ENCODE measurements around the gene FIG4. TPM values are rescaled to one million over a fixed set of nuclear protein-coding genes. Genes with fewer than 3 reads are reported as not detected.
"Not testable (repeated sequence)": the region's sequence is repeated elsewhere in the genome, so short reads cannot be mapped to it uniquely, and the experiment has no call there.

Gene FIG4
- total RNA-seq, 1 donor = 23.3 TPM

- no peak for TF ChIP-seq CTCF (IDR thresholded peaks at IDR 0.05; ENCODE audit: insufficient read depth, low read depth, low read length)
- H3K4me3 ChIP-seq (ENCODE audit: low read depth, low read length) = no peak overlapping the region
- no peak for DNase-seq (ENCODE audit: low read depth)
Measured at GRCh38 chr6:109816452-109817374, 125.6 kb downstream of the FIG4 start.

- no peak for TF ChIP-seq CTCF (IDR thresholded peaks at IDR 0.05; ENCODE audit: insufficient read depth, low read depth, low read length)
- DNase-seq (ENCODE audit: low read depth) = no peak
- no peak overlapping the region for H3K4me3 ChIP-seq (ENCODE audit: low read depth, low read length)
Measured at GRCh38 chr6:109820706-109821350, 129.7 kb downstream of the FIG4 start.

GRCh38 chr6:109821428-109821827 is 130.3 kb downstream of the FIG4 start:
- H3K4me3 ChIP-seq (ENCODE audit: low read depth, low read length) = no peak overlapping the region

GRCh38 chr6:109824105-109824504 is 133.0 kb downstream of the FIG4 start:
- no peak overlapping the region for H3K4me3 ChIP-seq (ENCODE audit: low read depth, low read length)
- no peak for TF ChIP-seq CTCF (IDR thresholded peaks at IDR 0.05; ENCODE audit: insufficient read depth, low read depth, low read length)
- DNase-seq (ENCODE audit: low read depth) = no peak

More at GRCh38 chr6:109821428-109821827, 130.3 kb downstream of the FIG4 start:
- no peak for TF ChIP-seq CTCF (IDR thresholded peaks at IDR 0.05; ENCODE audit: insufficient read depth, low read depth, low read length)
- DNase-seq (ENCODE audit: low read depth) = no peak

- TF ChIP-seq CTCF (IDR thresholded peaks at IDR 0.05; ENCODE audit: insufficient read depth, low read depth, low read length) = no peak
- no peak overlapping the region for H3K4me3 ChIP-seq (ENCODE audit: low read depth, low read length)
- DNase-seq (ENCODE audit: low read depth) = no peak
Measured at GRCh38 chr6:109826551-109826950, 135.5 kb downstream of the FIG4 start.

- H3K4me3 ChIP-seq (ENCODE audit: low read depth, low read length); DNase-seq (ENCODE audit: low read depth): not testable (repeated sequence)
Measured at GRCh38 chr6:109831352-109831751, 140.3 kb downstream of the FIG4 start.

GRCh38 chr6:109834131-109834530 is 143.0 kb downstream of the FIG4 start:
- TF ChIP-seq CTCF (IDR thresholded peaks at IDR 0.05; ENCODE audit: insufficient read depth, low read depth, low read length) = no peak
- no peak for DNase-seq (ENCODE audit: low read depth)
- no peak overlapping the region for H3K4me3 ChIP-seq (ENCODE audit: low read depth, low read length)
